Spleen (tissue), 7 donors: ENCODE measurements around the gene EFNA2.

ENCODE experiments used
- CTCF ChIP-seq, 11 experiments: fragments of 200-600 bp in 7 of 11; fragments of 450-650 bp in 4 of 11; sonication (generic) in 4 of 11; IDR thresholded peaks in 8 of 11; conservative IDR thresholded peaks in 3 of 11; 1 replicate in 7 of 11; 2 replicates in 4 of 11; pipeline versions ENCODE4 v1.4.0 to v1.8.0; 2016 to 2021; ENCODE audit warnings: antibody characterized with exemption in 11 of 11, inconsistent platforms in 4 of 11, mild to moderate bottlenecking in 1 of 11
- POLR2A ChIP-seq, 3 donors: fragments of 450-650 bp; IDR thresholded peaks; one replicate each; pipeline ENCODE4 v1.5.1; 2017; ENCODE audit warnings: antibody characterized with exemption in 3 of 3, mild to moderate bottlenecking in 1 of 3
- donor health status: DM: no; HTN: no; CAD: no; lungs with moderate emphysema.
- donor health status: DM: no; HTN: no; CAD: no.
- donor health status: DM: no; HTN: no; CAD: no.

- TF ChIP-seq POLR2A (IDR thresholded peaks at IDR 0.05): no peak
- TF ChIP-seq CTCF (IDR thresholded peaks at IDR 0.05 in 8 of 11, conservative IDR thresholded peaks at IDR 0.05 in 3 of 11): no peak
These were observed 32.1 kb upstream of the EFNA2 start for GRCh38 chr19:1253514-1254080.
